Heart left ventricle (tissue), 16 donors: ENCODE measurements around the gene BBOX1. TPM values are rescaled to one million over a fixed set of nuclear protein-coding genes. Genes with fewer than 3 reads are reported as not detected.
A peak's percentile ranks its signal among the peaks of the same experiment; 100 is the strongest.
"Not testable (repeated sequence)": the region's sequence is repeated elsewhere in the genome, so short reads cannot be mapped to it uniquely, and the experiment has no call there.

Source experiments
- ATAC-seq, 4 donors: fragments of 200-7000 bp; cut with Tn5 transposase; one replicate each; pipeline ENCODE4 v1.9.1; 2020 to 2022; ENCODE audit warnings: moderate library complexity in 4 of 4, mild to moderate bottlenecking in 3 of 4, moderate number of reproducible peaks in 1 of 4
- DNase-seq, 5 donors: peaks; one replicate each; pipeline ENCODE4 v3.0.0-alpha.2; 2020
- H3K27ac ChIP-seq, 12 donors: fragments of 200-600 bp; sonication (generic) in 4 of 12; one replicate each; pipeline versions ENCODE4 v1.5.0 to v1.8.0; 2016 to 2022; ENCODE audit warnings: mild to moderate bottlenecking in 2 of 12
- H3K27me3 ChIP-seq, 9 donors: fragments of 200-600 bp; sonication (generic) in 2 of 9; one replicate each; pipeline versions ENCODE4 v1.5.1 to v1.8.0; 2016 to 2022; ENCODE audit warnings: mild to moderate bottlenecking in 3 of 9
- H3K36me3 ChIP-seq, 9 donors: fragments of 200-600 bp; sonication (generic) in 2 of 9; one replicate each; pipeline versions ENCODE4 v1.5.0 to v1.8.0; 2018 to 2022; ENCODE audit warnings: mild to moderate bottlenecking in 2 of 9
- H3K4me1 ChIP-seq, 12 donors: fragments of 200-600 bp; sonication (generic) in 4 of 12; one replicate each; pipeline versions ENCODE4 v1.5.0 to v1.8.0; 2016 to 2022; ENCODE audit warnings: mild to moderate bottlenecking in 3 of 12
- H3K4me3 ChIP-seq, 12 donors: fragments of 200-600 bp; sonication (generic) in 4 of 12; one replicate each; pipeline versions ENCODE4 v1.5.0 to v1.8.0; 2017 to 2022; ENCODE audit warnings: mild to moderate bottlenecking in 9 of 12, moderate library complexity in 4 of 12
- H3K9me3 ChIP-seq, 12 donors: fragments of 200-600 bp; sonication (generic) in 4 of 12; one replicate each; pipeline versions ENCODE4 v1.5.0 to v1.8.0; 2016 to 2022; ENCODE audit warnings: mild to moderate bottlenecking in 1 of 12
- POLR2A ChIP-seq, 2 donors: fragments of 450-650 bp; IDR thresholded peaks; one replicate each; pipeline ENCODE4 v1.6.1; 2017; ENCODE audit warnings: antibody characterized with exemption in 2 of 2, mild to moderate bottlenecking in 2 of 2, moderate library complexity in 2 of 2
- WGBS, 4 donors: extraction: QIAGEN DNeasy Blood & Tissue Kit in 2 of 4; methylation state at CpG; one replicate each; pipeline versions ENCODE4 v1.1.5 to v1.1.7; 2013 to 2018; 5-methylcytosine and 5-hydroxymethylcytosine counted together
- intact Hi-C, 10 donors: fragments of 100-400 bp; cut with DNase I; formaldehyde crosslinking; loops; one replicate each; pipeline versions ENCODE4 v1.11.1 to v1.14.2; 2022
- polyA plus RNA-seq, 2 donors: library from polyadenylated mRNA; stranded (reverse); fragments of 200-250 nt; gene quantifications; one replicate each; pipeline ENCODE4 v1.2.3, GENCODE V29; 2013
- total RNA-seq, 9 donors: library from RNA; depleted of rRNA in 2 of 9; stranded (reverse); fragments of >200 nt in 2 of 9; fragmentation: NEBNext Ultra II Directional in 3 of 9; extraction: Animal tissue kit (Norgen Biotek cat#: 25700) in 3 of 9; gene quantifications; one replicate each; pipeline versions ENCODE4 v1.1.0 to v1.2.4, GENCODE V29; 2016 to 2023
- TF ChIP-seq, protein P1 (sequence below), 12 donors: fragments of 200-600 bp; sonication (generic) in 4 of 12; IDR thresholded peaks; one replicate each; pipeline versions ENCODE4 v1.5.0 to v1.8.0; 2018 to 2022; ENCODE audit warnings: antibody characterized with exemption in 12 of 12, mild to moderate bottlenecking in 5 of 12
- donor health status: ischemic (EF 13 %, LVEDD 7.1; RV severe dilation, severe dysfunction).
- donor health status: healthy with polysubstance abuse.
- donor health status: DM: no; HTN: yes; CAD: no.
- donor health status: DM: no; HTN: no; CAD: no.
- donor health status: ischemic (EF 25% LVEDD 6.9; RV normal size, moderate dysfunction).
- donor health status: ischemic (EF 25% LVEDD 5.7; RV mildly dilated, moderate dysfunction).
- donor health status: healthy.
- donor health status: DM: yes; HTN: yes; CAD: no.
- donor health status: ischemic (EF 35%, LVEDD 5.7; RV mildly dilated, moderate dysfunction).
- donor health status: nonischemic (EF 11% LVEDD 7.7; RV severe dilation, severe dysfunction).
- donor health status: DM: yes; HTN: yes; CAD: no.
- donor health status: PGD.
- donor health status: ischemic (EF 29% LVEDD 5.4; RV normal size, mild dysfunction).
- donor health status: nonischemic (EF 23%, LVEDD 6.1; RV moderate dilation, normal function).

The BBOX1 gene
- total and polyA plus RNA-seq, 11 donors = 0.18 TPM; not detected in 10

DNA sequence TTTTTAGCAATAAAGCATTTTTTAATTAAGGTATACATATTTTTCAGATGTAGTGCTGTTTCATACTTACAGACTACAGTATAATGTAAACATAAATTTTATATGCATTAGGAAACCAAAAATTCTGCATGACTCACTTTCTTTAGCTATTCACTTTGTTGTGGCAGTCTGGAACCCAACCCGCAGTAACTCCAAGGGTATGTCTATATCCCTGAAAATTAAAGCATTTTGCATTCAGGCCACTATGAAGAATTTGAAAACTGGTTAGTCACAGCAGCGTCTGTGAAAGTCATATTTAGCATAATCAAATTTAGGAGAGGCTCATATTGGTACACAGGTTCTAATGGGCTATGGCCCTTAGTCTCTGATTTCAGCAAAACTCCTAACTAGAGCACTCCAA is 46.8 kb downstream of the BBOX1 start:
- no peaks in the 10 kb centered on the region for H3K27me3 ChIP-seq
- H3K36me3 ChIP-seq = no peaks in the 10 kb centered on the region
- TF ChIP-seq, protein P1, sequence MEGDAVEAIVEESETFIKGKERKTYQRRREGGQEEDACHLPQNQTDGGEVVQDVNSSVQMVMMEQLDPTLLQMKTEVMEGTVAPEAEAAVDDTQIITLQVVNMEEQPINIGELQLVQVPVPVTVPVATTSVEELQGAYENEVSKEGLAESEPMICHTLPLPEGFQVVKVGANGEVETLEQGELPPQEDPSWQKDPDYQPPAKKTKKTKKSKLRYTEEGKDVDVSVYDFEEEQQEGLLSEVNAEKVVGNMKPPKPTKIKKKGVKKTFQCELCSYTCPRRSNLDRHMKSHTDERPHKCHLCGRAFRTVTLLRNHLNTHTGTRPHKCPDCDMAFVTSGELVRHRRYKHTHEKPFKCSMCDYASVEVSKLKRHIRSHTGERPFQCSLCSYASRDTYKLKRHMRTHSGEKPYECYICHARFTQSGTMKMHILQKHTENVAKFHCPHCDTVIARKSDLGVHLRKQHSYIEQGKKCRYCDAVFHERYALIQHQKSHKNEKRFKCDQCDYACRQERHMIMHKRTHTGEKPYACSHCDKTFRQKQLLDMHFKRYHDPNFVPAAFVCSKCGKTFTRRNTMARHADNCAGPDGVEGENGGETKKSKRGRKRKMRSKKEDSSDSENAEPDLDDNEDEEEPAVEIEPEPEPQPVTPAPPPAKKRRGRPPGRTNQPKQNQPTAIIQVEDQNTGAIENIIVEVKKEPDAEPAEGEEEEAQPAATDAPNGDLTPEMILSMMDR (IDR thresholded peaks at IDR 0.05) = no peak
- no peak for TF ChIP-seq POLR2A (IDR thresholded peaks at IDR 0.05)
- no peak overlapping the region for H3K4me3 ChIP-seq
- peaks cover 0 to 19% (median 3%) of the 10 kb centered on the region in 12 donors for H3K9me3 ChIP-seq
- ATAC-seq = no peak
- no peaks in the 10 kb centered on the region for H3K4me1 ChIP-seq
- intact Hi-C loops = no loop called here
- no peak overlapping the region for H3K27ac ChIP-seq
- WGBS, 4 donors = 82 to 89% (median 88%) methylated on average over 2 of the region's 2 CpGs
- no peak for DNase-seq

DNA sequence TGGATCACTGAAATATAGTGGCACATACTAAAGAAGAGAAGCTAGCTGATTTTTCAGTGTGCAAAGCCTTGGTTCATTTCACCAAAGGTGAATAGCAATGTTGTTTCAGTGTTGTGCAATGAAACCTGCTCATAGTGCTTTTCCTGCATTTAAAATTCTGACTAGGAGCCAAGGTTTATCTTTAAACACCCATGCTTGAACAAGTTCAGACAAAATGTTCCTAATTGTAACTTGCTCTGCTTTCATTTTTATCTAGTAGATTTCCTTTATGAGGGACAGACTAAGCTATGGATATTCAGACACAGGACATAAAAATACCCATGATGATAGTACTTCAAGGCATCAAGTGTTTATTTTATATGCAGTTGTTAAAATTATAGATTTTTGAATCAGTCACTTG is 47.7 kb downstream of the BBOX1 start:
- Histone ChIP-seq H3K4me3 (no peak overlapping the region), H3K36me3 (no peaks in the 10 kb centered on the region), H3K27me3 (no peaks in the 10 kb centered on the region), H3K27ac (no peak overlapping the region), H3K4me1 (no peaks in the 10 kb centered on the region), H3K9me3 (peaks cover 0 to 19% (median 3%) of the 10 kb centered on the region in 12 donors)
- intact Hi-C loops = no loop called here
- ATAC-seq (no peak), DNase-seq (no peak)
- TF ChIP-seq POLR2A (IDR thresholded peaks at IDR 0.05) = no peak
- TF ChIP-seq, protein P1 (IDR thresholded peaks at IDR 0.05) = no peak

DNA sequence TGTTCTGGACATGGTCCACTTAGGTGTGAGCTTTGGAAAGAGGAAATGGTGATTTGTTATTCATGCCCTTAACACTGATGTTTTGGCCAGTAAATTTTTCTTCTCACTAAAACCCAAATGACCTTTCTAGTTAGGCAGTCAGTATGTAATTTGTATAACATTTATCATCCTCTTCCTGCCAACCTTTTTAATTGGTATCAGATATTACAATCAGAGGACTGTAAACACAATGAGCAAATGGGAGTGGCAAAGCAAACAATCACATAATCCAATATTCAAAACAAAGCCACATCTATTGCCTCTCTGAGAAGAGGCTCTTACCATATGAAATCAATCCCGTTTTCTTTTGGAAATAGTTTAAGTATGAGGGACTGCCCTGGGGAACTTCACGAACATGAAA is 49.1 kb downstream of the BBOX1 start:
- intact Hi-C loops = no loop called here
- H3K36me3 ChIP-seq = no peaks in the 10 kb centered on the region
- H3K4me1 ChIP-seq = peaks cover 0 to 5% (median 0%) of the 10 kb centered on the region in 12 donors
- 86 to 90% (median 86%) methylated on average over 2 of the region's 2 CpGs for WGBS, 4 donors
- no peak for DNase-seq
- H3K4me3 ChIP-seq = no peak overlapping the region
- H3K27ac ChIP-seq = no peak overlapping the region
- no peaks in the 10 kb centered on the region for H3K27me3 ChIP-seq
- no peak for TF ChIP-seq POLR2A (IDR thresholded peaks at IDR 0.05)
- TF ChIP-seq, protein P1 (IDR thresholded peaks at IDR 0.05) = no peak
- no peak for ATAC-seq
- peaks cover 0 to 19% (median 3%) of the 10 kb centered on the region in 12 donors for H3K9me3 ChIP-seq

DNA sequence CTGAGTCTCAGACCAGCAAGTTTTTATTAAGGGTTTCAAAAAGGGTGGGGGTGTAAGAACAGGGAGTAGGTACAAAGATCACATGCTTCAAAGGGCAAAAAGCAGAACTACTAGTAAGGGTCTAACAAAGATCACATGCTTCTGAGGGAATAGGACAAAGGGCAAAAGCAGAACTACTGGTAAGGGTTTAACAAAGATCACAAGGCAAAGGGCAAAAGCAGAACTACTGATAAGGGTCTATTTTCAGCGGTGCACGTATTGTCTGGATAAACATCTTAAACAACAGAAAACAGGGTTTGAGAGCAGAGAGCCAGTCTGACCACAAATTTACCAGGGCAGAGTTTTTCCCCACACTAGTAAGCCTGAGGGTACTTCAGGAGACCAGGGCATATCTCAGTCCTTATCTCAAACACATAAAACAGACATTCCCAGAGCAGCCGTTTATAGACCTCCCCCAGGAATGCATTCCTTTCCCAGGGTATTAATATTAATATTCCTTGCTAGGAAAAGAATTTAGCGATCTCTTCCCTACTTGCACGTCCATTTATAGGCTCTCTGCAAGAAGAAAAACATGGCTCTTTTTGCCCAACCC is 49.8 kb downstream of the BBOX1 start:
- H3K4me1 ChIP-seq, H3K27ac ChIP-seq, ATAC-seq, H3K4me3 ChIP-seq, DNase-seq, H3K27me3 ChIP-seq, H3K36me3 ChIP-seq, intact Hi-C loops: not testable (repeated sequence)
- H3K9me3 ChIP-seq = peaks cover 0 to 19% (median 3%) of the 10 kb centered on the region in 12 donors
- WGBS, 4 donors = 66 to 73% (median 69%) methylated on average over 5 of the region's 5 CpGs

DNA sequence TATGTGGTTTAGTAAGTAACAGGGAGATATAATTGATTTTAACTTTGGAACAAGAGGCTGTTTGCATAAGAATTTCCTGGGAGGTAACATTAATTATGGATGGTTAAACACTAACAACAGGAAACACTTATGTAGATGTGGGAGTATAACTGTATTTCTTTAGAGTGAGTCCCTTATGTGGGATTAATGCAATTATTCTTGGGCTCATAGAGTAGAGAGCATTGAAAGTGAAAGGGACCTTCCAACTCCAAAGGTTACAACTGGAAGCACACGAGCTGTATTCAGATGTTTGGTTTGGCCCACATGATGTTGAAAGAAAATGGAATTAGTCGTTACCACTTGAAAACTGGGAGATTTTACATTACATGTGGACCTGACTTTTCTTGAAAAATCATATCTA is 53.5 kb downstream of the BBOX1 start:
- WGBS, 4 donors = 53 to 77% (median 62%) methylated on average over 2 of the region's 2 CpGs
- Histone ChIP-seq H3K9me3 (peaks cover 0 to 19% (median 3%) of the 10 kb centered on the region in 12 donors), H3K27ac (peak overlapping the region in 2 of 12 donors; percentile 5 to 16), H3K4me3 (no peak overlapping the region), H3K4me1 (peaks cover 0 to 8% (median 0%) of the 10 kb centered on the region in 12 donors), H3K36me3 (no peaks in the 10 kb centered on the region), H3K27me3 (no peaks in the 10 kb centered on the region)
- DNase-seq = no peak
- ATAC-seq = no peak
- intact Hi-C loops = no loop called here
- no peak for TF ChIP-seq POLR2A (IDR thresholded peaks at IDR 0.05)
- TF ChIP-seq, protein P1 (IDR thresholded peaks at IDR 0.05) = no peak
